Activated naive CD8-positive, alpha-beta T cell treated with anti-CD3 and anti-CD28 coated beads, Interleukin-2, amount 10 ng/mL, durations not matched to agents 7 days and 5 days (primary cell): ENCODE results near the gene CCDC40. TPM values are rescaled to one million over a fixed set of nuclear protein-coding genes. Genes with fewer than 3 reads are reported as not detected.

Experiments
- ATAC-seq: fragments of 150-1000 bp; cut with Tn5 transposase; one replicate; pipeline ENCODE4 v1.10.0; 2021; ENCODE audit warnings: low read depth, moderate library complexity
- POLR2A ChIA-PET: fragments of 350-600 bp; sonication (Branson Sonifier 250); formaldehyde crosslinking; loops from one replicate; lab custom pipeline; 2021; ENCODE audit warnings: antibody characterized with exemption; lab: Charles Lee
- DNase-seq: peaks from one replicate; pipeline ENCODE4 v3.0.0; 2021
- H3K27ac Mint-ChIP-seq: one replicate; pipeline ENCODE4 v1.8.0; 2022; ENCODE audit warnings: mild to moderate bottlenecking, mixed read lengths
- H3K27me3 Mint-ChIP-seq: one replicate; pipeline ENCODE4 v1.8.0; 2022; ENCODE audit warnings: mild to moderate bottlenecking, moderate library complexity, mixed read lengths
- H3K36me3 Mint-ChIP-seq: one replicate; pipeline ENCODE4 v1.8.0; 2021; ENCODE audit warnings: mild to moderate bottlenecking, mixed read lengths
- H3K4me1 Mint-ChIP-seq: one replicate; pipeline ENCODE4 v1.8.0; 2021; ENCODE audit warnings: mixed read lengths
- H3K4me3 Mint-ChIP-seq: one replicate; pipeline ENCODE4 v1.8.0; 2022; ENCODE audit warnings: mild to moderate bottlenecking, moderate library complexity, mixed read lengths
- H3K9me3 Mint-ChIP-seq: one replicate; pipeline ENCODE4 v1.8.0; 2021; ENCODE audit warnings: mixed read lengths
- total RNA-seq, 2 experiments: library from RNA; stranded (reverse); gene quantifications; one replicate each; pipeline ENCODE4 v1.2.3, GENCODE V29; 2021

The CCDC40 gene
- total RNA-seq, 2 experiments from 2014 or later: 1.3 to 1.4 TPM

DNA sequence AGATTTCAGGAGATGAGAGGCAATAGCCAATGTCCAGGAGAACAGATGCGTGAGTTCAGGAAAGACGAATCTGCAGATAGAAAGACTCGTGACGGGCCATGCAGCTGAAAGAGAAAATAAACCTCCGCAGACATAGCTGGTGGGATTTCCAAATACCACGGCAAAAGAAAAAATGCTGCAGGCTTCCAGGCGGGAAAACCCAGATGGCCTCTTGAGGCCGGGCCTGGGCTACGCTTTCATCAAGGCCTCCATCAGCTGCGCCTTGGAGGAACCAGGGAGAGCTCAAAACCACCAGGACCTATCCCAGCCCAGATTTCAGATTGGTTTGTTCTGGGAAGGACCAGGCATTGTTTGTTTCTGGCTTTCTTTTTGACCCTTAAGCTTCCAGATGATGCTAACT, 16.7 kb downstream of the CCDC40 start:
- peaks cover 1% of the 10 kb centered on the region for H3K4me1 Mint-ChIP-seq
- no peak for ATAC-seq
- H3K4me3 Mint-ChIP-seq: no peak overlapping the region
- no peaks in the 10 kb centered on the region for H3K9me3 Mint-ChIP-seq
- H3K27me3 Mint-ChIP-seq: peaks cover 2% of the 10 kb centered on the region
- no peak overlapping the region for H3K27ac Mint-ChIP-seq
- no peak for DNase-seq
- POLR2A ChIA-PET: interaction anchor here (0.6 kb wide), 1 partner anchor 55 kb away, joined by 4 read pairs; no protein-coding TSS in a partner anchor
- no peaks in the 10 kb centered on the region for H3K36me3 Mint-ChIP-seq

DNA sequence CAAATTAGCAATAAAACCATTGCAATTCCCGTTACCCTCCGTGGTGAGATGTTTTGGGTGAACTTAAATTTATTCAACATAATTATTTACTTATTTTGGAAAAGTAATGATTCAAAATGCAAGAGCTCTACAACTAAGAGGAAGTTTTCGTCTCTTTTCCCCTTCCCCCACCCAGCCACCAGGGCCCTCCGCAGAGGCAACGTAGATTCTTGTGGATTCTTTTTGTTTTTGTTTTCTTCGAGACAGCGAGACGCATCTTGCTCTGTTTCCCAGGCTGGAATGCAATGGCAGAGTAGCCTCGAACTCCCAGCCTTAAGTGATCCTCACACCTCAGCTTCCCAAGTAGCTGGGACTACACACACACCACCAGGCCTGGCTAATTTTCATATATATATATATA, 19.2 kb downstream of the CCDC40 start:
- Mint-ChIP-seq H3K27ac (no peak overlapping the region), H3K27me3 (peaks cover 2% of the 10 kb centered on the region), H3K4me1 (peaks cover under 1% of the 10 kb centered on the region), H3K9me3 (no peaks in the 10 kb centered on the region), H3K36me3 (no peaks in the 10 kb centered on the region), H3K4me3 (no peak overlapping the region)
- no peak for DNase-seq
- ATAC-seq: no peak
- POLR2A ChIA-PET: no interaction called here

DNA sequence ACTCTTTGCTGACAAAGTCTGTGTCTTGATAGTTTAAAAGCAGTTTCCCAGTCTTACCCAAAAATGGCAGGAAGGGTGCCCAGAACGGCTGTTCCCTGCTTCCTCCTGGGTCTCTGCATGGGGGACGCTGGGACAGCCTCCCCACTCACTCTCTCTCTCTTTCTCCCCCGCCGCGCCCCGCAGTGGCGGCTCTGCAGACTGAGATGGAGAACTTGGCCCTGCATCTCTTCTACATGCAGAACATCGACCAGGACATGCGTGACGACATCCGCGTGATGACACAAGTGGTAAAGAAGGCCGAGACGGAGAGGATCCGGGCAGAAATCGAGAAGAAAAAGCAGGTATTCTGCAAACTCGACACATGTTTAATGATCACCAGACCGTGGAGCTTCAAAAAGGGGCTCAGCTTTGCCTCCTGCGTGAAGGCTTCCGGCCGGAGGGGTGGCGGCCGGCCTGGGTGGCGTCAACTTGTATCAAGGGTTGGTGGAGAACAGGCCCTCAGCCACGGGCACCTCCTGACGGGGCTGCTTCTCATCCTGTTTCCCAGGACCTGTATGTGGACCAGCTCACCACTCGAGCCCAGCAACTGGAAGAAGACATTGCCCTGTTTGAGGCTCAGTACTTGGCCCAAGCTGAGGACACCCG, 22.0 kb downstream of the CCDC40 start:
- Mint-ChIP-seq H3K27me3 (peaks cover 2% of the 10 kb centered on the region), H3K4me1 (no peaks in the 10 kb centered on the region), H3K36me3 (no peaks in the 10 kb centered on the region), H3K27ac (no peak overlapping the region), H3K4me3 (no peak overlapping the region), H3K9me3 (no peaks in the 10 kb centered on the region)
- POLR2A ChIA-PET: no interaction called here
- ATAC-seq (no peak), DNase-seq (no peak)

DNA sequence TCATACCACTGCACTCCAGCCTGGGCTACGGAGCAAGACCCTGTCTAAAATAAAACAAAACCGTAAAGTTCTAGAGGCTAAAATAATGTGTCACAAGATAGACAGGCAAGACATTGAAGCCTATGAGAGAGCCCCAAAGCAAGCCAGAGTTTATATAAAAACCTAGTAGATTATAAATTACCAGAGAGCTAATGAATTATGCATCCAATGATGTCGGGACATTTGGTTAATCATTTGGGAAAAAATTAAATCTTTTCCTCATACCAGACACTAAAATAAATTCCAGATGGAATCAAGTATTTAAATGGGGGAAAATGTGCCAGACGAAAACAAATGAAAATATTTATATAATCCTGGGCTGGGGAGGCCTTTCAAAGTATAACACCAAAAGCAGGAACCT, 24.2 kb downstream of the CCDC40 start:
- ATAC-seq (no peak), DNase-seq (no peak)
- no peaks in the 10 kb centered on the region for H3K9me3 Mint-ChIP-seq
- no peak overlapping the region for H3K4me3 Mint-ChIP-seq
- peaks cover 2% of the 10 kb centered on the region for H3K27me3 Mint-ChIP-seq
- POLR2A ChIA-PET: no interaction called here
- no peaks in the 10 kb centered on the region for H3K4me1 Mint-ChIP-seq
- no peak overlapping the region for H3K27ac Mint-ChIP-seq
- no peaks in the 10 kb centered on the region for H3K36me3 Mint-ChIP-seq

DNA sequence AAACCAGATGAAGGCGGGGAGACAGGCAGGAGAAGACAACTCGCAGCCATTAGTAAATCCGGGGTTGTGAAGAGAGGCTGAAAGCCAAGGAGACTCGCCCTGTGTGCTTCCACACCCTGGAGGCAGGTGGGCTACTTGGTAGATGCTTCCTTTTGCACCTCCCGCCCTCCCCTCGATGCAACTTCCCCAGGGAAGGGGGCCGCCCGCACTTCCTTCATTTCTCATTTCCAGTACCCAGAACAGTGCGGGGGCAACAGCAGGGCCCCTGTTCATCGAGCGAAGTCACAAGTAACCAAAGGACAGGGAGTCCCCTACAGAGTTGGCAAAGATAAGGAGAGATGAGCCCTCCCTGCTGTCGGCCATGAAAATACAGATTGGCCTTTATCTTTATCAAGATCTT, 25.0 kb downstream of the CCDC40 start:
- no peak overlapping the region for H3K27ac Mint-ChIP-seq
- H3K9me3 Mint-ChIP-seq: no peaks in the 10 kb centered on the region
- DNase-seq (no peak), ATAC-seq (no peak)
- no peaks in the 10 kb centered on the region for H3K27me3 Mint-ChIP-seq
- H3K4me3 Mint-ChIP-seq: no peak overlapping the region
- POLR2A ChIA-PET: no interaction called here
- no peaks in the 10 kb centered on the region for H3K36me3 Mint-ChIP-seq
- no peaks in the 10 kb centered on the region for H3K4me1 Mint-ChIP-seq

DNA sequence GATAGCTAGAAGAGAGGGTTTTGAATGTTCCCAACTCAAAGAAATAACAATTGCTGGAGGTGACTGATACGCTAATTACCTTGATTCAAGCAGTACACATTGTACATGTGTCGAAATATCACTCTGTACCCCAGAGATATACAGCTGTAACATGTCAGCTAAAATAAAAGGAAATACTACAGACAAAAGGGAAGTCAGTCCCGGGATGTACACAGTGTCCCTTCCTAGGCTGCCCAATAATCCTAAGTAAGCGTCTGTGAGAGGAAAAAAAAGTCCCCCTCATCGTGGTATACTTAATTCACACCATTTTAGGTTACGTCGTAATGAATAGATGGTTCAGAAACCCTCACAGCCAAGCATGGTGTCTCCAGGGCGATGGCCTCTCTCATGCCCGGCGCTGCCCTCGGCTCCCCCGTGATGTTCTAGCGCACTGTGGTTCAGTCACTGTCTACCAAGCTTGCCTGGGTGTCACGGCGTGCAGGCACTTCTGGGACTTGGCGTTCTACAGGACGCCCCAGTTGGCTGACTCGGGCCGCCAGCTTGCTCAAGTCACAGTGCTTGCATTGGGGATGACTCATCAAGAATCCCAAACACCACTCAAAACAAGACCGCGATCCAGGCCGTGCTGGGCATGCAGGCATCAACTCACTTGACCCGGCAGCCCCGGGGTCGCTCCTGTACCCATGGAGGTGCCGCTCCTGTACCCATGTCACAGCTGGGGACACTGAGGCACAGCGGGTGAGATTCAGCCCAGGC, 27.6 kb downstream of the CCDC40 start:
- Mint-ChIP-seq H3K9me3 (no peaks in the 10 kb centered on the region), H3K4me3 (no peak overlapping the region), H3K4me1 (no peaks in the 10 kb centered on the region), H3K27me3 (no peaks in the 10 kb centered on the region), H3K36me3 (no peaks in the 10 kb centered on the region), H3K27ac (no peak overlapping the region)
- DNase-seq (no peak), ATAC-seq (no peak)
- POLR2A ChIA-PET: no interaction called here

DNA sequence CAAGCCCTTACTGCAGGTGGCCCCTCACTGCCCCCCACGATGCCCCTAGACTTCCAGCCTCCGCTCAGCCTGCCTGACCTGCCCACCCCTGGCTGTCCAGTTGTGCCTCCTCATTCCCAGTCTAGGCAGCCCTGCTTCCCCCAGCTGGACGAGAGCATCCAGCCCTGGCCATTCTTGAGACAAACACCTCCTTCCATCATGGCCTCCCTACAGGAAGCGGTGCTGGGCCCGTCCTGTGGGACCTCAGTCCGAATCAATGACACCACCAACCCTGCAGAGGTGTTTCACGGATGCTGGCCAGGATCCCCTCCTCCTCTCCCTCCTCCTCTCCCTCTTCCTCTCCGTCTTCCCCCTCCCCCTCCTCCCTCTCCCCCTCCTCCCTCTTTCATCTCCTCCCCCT, 28.3 kb downstream of the CCDC40 start:
- DNase-seq (no peak), ATAC-seq (no peak)
- H3K27me3 Mint-ChIP-seq: peaks cover 3% of the 10 kb centered on the region
- H3K27ac Mint-ChIP-seq: no peak overlapping the region
- POLR2A ChIA-PET: no interaction called here
- no peaks in the 10 kb centered on the region for H3K4me1 Mint-ChIP-seq
- H3K36me3 Mint-ChIP-seq: no peaks in the 10 kb centered on the region
- H3K4me3 Mint-ChIP-seq: no peak overlapping the region
- H3K9me3 Mint-ChIP-seq: no peaks in the 10 kb centered on the region

DNA sequence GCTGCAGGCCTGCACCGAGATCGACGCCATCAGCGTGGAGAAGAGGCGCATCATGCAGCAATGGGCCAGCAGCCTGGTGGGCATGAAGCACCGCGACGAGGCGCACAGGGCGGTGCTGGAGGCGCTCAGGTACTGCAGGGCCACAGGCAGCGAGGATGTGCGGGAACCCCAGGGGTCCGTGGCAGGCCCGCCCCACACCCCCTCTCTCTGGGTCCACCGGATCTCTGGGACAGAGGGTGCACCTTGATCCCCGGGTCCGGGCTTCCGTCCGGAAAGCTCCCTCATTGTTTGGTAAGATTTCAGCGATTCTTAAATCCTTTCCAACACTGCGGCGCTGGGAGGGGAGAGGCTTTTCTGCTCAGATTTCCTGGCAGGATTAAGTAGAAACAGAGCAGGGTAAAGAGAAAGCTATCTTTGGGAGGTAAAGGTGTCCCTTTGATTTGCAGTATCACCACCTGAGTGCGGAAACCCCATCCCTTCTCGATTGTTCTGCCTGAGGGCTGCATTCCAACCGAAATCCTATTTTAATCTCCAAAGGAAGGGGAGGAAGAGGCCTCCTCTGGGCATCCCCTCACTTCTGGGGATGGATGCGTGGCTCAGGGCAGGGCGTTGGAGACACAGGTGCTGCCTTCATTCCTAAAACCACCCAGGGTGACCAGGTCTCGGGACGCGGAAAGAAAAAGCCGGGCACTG, 29.2 kb downstream of the CCDC40 start:
- Mint-ChIP-seq H3K27ac (no peak overlapping the region), H3K9me3 (no peaks in the 10 kb centered on the region), H3K36me3 (no peaks in the 10 kb centered on the region), H3K27me3 (peaks cover 3% of the 10 kb centered on the region), H3K4me3 (no peak overlapping the region), H3K4me1 (no peaks in the 10 kb centered on the region)
- ATAC-seq (no peak), DNase-seq (no peak)
- POLR2A ChIA-PET: no interaction called here

DNA sequence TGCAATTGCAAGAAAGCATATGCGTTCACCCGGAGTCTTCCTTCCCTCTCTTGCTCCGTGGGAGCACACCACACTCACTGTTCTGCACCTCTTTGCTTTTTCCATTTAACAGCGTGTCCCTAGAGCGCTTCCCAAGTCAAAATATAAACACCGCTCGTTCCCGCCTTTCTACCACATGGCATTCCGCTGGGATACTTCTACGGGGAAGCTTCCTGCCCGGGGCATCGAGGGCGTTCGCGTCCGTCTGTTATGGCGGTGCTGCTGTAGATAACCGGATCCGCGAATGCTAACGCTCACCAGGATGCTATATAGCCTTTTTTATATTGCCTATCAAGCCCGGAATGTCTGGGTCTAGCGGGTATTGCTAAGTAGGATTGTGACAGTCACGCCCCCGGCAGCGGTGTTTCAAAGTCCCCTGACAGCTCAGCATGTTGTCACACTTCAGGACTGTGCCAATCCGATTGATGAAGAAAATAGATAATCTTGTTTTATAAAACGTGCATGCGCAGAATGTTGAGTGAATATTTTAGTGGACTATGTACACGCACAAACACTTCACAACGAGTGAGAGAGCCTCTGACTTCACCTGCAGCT, 31.0 kb downstream of the CCDC40 start:
- Mint-ChIP-seq H3K27ac (no peak overlapping the region), H3K27me3 (peaks cover 4% of the 10 kb centered on the region), H3K4me1 (peaks cover 3% of the 10 kb centered on the region), H3K9me3 (no peaks in the 10 kb centered on the region), H3K4me3 (no peak overlapping the region), H3K36me3 (no peaks in the 10 kb centered on the region)
- DNase-seq (no peak), ATAC-seq (no peak)
- POLR2A ChIA-PET: no interaction called here

DNA sequence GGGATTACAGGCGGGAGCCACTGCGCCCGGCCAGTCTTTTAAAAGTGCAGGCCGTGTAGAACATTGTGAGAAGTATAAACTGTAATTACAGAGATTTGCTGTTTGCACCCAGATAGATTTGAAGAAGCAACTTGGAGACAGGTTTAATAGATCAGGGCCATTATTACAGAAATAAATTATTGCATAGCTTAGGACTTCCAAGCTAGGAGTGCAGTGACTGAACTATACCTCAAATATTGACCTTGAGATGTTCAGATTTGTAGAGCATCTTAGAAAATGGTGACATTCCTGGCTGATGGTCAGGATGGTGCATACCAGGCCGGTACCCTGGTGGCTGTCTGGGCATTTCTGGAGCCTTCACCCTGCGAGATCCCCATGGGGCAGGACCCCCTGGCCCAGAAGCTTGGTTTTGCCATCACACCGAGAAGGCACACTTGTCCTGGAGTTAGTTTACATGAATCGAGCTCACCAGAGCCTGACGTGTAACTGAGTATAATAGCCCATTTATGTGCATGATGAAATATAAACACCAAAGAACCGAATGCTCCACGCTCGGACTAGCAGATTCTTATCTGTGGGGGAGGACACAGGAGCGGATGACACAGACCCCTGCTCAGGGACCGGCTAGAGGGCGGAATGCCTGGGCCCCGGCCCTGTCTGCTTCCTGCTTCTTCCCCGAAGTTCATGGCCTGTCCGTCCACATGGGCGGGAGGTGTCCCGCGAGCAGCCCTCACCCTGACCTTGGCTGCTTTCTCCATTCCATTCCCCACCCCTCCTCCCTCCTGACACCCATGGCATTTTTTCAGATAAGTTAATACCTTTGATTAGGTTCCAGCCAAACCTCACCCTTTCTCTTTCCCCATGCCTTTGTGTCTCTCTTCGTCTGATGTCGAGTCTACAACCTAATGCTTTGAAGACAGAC, 32.1 kb downstream of the CCDC40 start:
- H3K4me1 Mint-ChIP-seq: peaks cover 3% of the 10 kb centered on the region
- H3K27ac Mint-ChIP-seq: no peak overlapping the region
- H3K4me3 Mint-ChIP-seq: no peak overlapping the region
- DNase-seq: no peak
- H3K9me3 Mint-ChIP-seq: no peaks in the 10 kb centered on the region
- no peaks in the 10 kb centered on the region for H3K36me3 Mint-ChIP-seq
- POLR2A ChIA-PET: interaction anchor here (0.6 kb wide), 1 partner anchor 80 kb away, joined by 3 read pairs; no protein-coding TSS in a partner anchor
- no peak for ATAC-seq
- H3K27me3 Mint-ChIP-seq: peaks cover 6% of the 10 kb centered on the region

DNA sequence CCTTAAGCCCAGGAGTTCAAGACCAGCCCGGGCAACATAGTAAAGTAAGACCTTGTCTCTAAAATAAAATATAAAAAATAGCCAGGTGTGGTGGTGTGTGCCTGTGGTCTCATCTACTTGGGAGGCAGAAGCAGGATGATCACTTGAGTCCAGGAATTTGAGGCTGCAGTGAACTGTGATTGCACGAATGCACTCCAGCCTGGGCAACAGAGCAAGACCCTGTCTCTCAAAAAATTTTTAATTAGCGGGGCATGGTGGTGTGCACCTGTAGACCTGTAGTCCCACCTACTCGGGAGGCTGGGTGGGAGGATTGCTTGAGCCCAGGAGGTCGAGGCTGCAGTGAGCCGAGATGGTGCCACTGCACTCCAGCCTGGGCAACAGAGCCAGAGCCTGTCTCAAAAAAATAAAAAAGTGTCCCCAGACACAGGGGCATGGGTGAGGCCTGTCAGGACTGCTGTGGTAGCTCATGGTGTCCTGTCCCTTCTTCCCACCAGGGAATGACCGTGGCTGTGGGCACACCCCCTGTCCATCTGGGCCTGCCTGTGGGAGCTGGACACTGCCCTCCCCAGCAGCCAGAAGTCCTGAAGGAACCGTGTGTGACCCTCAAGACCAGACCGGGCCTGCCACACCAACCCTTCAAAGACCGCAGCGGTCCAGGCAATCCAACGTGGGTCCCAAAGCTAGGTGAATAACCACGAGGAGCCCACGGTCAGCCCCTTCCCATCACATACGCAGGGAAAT, 34.1 kb downstream of the CCDC40 start:
- DNase-seq (no peak), ATAC-seq (no peak)
- POLR2A ChIA-PET: no interaction called here
- Mint-ChIP-seq H3K36me3 (no peaks in the 10 kb centered on the region), H3K27me3 (peaks cover 6% of the 10 kb centered on the region), H3K27ac (no peak overlapping the region), H3K9me3 (no peaks in the 10 kb centered on the region), H3K4me1 (peaks cover 3% of the 10 kb centered on the region), H3K4me3 (no peak overlapping the region)

DNA sequence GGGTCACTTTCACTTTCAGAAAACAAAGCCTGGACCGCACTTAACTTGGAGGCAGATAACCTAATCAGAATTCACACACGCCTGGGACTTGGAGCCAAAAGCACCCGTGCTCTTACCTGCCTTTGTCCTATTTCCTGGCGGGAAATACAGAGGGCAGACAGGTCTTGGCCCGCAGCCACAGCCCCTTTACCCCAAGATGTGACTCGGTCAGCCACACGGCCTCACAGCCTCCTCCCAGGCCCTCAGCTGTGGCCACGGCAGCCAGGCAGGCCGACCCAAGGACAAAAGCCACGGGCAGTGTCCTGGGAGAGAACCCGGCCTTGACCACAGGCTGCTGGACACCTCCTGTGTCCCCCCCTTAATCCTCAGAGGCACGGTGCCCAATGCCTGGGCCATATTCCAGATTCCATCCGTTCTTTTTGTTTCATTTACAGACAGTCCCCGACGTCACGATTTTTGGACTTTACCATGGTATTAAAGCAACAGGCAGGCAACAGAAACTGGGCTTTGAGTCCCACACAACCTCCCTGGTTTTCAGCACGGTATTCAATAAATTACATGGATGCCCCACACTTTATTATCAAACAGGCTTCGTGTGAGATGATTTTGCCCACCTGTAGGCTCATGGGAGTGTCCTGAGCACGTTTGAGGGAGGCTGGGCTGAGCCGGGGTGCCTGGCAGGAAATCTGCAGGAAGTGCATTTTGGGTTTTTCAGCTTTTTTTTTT, 34.8 kb downstream of the CCDC40 start:
- ATAC-seq: no peak
- Mint-ChIP-seq H3K27me3 (peaks cover 6% of the 10 kb centered on the region), H3K4me1 (peaks cover 3% of the 10 kb centered on the region), H3K27ac (no peak overlapping the region), H3K9me3 (no peaks in the 10 kb centered on the region), H3K36me3 (no peaks in the 10 kb centered on the region), H3K4me3 (no peak overlapping the region)
- POLR2A ChIA-PET: no interaction called here
- DNase-seq: no peak
